ENCODE data around the gene GRK5. TPM values are rescaled to one million over a fixed set of nuclear protein-coding genes. Genes with fewer than 3 reads are reported as not detected.

GRK5 gene
- total RNA-seq, 1 experiment from 2014 or later, result 1.2 TPM

DNA sequence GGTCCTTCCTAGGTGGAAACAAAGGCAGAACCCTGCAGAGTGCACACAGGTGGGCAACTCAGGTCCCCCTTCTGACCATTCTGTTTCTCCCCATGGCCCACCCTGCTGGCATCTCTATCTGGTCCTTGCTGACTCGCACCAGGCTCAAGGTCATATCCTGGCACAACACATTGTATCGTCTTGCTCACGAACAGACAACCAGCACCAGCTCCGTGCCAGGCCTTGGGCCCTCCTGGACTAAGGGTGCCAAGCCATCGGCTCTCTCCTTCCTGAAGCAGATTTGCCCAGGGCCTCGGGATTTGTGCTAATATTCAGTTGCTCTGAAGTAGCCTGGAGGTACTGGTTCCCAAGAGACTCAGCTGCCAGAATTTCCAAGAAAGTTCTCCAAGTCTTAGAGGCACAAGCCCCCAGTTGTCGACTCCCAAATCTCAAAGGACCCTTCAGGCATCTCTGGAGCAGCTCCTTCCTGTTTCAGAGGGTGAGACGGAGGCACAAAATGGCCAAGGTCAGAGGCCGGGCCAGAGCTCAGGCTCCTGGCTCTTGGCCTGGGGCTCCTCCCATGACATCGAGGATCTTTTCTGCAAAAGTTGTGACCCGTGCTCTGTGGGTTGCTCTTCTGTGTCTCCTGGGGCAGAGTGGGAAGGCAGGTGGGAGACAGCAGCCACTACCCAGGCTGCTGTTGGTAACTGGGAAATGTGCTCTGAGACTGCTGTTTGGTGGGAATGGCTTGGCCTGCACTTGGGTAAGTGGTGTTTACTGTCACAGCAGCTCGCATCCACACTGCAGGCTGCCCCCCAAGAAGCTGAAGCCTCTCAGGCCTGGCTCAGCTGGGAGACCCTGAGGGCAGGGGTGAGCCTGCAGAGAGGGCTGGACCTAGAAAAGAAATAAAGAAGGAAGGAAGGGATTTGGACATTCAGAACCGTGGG, 213.8 kb downstream of the GRK5 start:
- Histone ChIP-seq H3K27me3 (ENCODE audit: control insufficient read depth, insufficient read depth, low read length) (no peaks in the 10 kb centered on the region), H3K36me3 (replicated peaks; ENCODE audit: control insufficient read depth, insufficient read depth, low read length) (no peaks in the 10 kb centered on the region), H3K4me3 (ENCODE audit: insufficient read depth, low read depth, low read length) (no peak overlapping the region)
- DNase-seq, result no peak

- H3K36me3 ChIP-seq (replicated peaks; ENCODE audit: control insufficient read depth, insufficient read depth, low read length), result no peaks in the 10 kb centered on the region
- no peaks in the 10 kb centered on the region for H3K27me3 ChIP-seq (ENCODE audit: control insufficient read depth, insufficient read depth, low read length)
- H3K4me3 ChIP-seq (ENCODE audit: insufficient read depth, low read depth, low read length), result no peak overlapping the region
- DNase-seq, result peak; percentile 77
Observed at GRCh38 chr10:119421891-119422681, 214.7 kb downstream of the GRK5 start.

DNA sequence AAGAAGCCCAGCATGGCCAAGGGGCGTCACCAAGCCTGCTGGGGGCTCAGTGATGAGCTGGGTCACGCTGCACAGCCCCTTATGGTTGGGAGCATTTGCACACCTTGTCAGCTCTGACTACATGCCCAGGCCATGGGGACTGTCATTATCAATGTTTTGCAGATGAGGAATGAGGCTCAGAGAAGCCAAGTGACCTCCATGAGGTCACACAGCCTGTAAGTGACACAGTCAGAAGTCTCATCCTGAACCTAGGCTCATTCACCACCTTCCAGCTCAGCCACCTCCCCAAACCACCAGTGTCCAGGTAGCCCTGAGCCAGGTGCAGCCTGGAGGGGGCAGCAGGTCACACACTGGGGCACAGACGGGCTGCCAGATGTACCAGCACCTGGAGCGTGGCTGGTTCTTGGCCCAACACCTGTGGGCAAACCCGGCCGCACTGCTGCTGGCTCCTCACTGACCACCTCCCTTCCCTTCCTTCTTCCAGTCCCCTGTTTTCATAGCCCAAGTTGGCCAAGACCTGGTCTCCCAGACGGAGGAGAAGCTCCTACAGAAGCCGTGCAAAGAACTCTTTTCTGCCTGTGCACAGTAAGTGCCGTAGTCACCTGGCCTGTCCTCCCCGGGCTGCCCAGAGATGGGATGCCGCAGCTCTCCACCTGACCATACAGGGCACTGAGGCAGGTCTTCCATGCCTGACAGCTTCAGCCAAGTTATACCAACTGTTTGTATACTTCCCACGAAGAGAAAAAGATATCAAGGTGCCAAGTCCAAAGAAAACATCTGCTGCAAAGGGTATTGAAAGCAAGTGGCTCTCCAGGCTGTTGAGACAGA, 215.5 kb downstream of the GRK5 start:
- no peak overlapping the region for H3K4me3 ChIP-seq (ENCODE audit: insufficient read depth, low read depth, low read length)
- no peaks in the 10 kb centered on the region for H3K36me3 ChIP-seq (replicated peaks; ENCODE audit: control insufficient read depth, insufficient read depth, low read length)
- DNase-seq, result no peak
- H3K27me3 ChIP-seq (ENCODE audit: control insufficient read depth, insufficient read depth, low read length), result no peaks in the 10 kb centered on the region

- Histone ChIP-seq H3K4me3 (ENCODE audit: insufficient read depth, low read depth, low read length) (no peak overlapping the region), H3K27me3 (ENCODE audit: control insufficient read depth, insufficient read depth, low read length) (no peaks in the 10 kb centered on the region), H3K36me3 (replicated peaks; ENCODE audit: control insufficient read depth, insufficient read depth, low read length) (no peaks in the 10 kb centered on the region)
- DNase-seq, result no peak
Observed at GRCh38 chr10:119423510-119424257, 216.3 kb downstream of the GRK5 start.

DNA sequence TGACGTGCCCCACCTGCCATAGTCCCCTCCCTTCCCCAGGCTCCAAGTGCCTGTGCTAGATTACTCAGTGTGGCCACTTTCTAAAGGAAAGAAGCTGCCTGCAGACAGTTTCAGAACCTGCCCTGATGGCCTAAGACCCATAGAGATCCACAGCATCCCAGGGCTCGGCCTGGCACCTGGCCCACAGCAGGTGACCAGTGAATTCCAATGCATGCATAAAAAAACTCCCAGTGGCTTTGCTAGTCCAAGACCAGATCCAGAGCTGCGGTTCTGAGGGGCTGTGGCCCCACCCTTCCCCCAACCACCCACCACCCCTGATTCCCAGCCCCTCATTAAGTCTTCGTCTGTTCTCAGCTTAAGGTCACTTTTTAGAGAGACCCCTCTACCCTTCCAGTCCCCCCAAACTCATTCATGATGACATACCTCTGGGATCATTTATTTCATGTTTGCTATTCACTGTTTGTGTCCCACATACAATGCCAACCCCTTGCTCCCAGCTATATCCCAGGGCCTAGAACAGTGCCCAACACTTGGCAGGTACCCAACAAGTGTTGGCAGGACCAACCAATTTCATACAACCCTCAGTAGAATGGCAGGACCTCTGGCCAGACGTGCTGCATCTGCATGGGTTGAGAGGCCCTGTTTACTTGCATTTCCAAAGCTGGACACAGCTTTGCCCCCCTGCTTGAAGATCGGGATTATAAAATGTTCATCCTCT, 217.0 kb downstream of the GRK5 start:
- H3K4me3 ChIP-seq (ENCODE audit: insufficient read depth, low read depth, low read length), result no peak overlapping the region
- DNase-seq, result no peak
- no peaks in the 10 kb centered on the region for H3K36me3 ChIP-seq (replicated peaks; ENCODE audit: control insufficient read depth, insufficient read depth, low read length)
- no peaks in the 10 kb centered on the region for H3K27me3 ChIP-seq (ENCODE audit: control insufficient read depth, insufficient read depth, low read length)

GRCh38 chr10:119425102-119425880, 217.9 kb downstream of the GRK5 start:
- no peak for DNase-seq
- Histone ChIP-seq H3K27me3 (ENCODE audit: control insufficient read depth, insufficient read depth, low read length) (no peaks in the 10 kb centered on the region), H3K4me3 (ENCODE audit: insufficient read depth, low read depth, low read length) (no peak overlapping the region), H3K36me3 (replicated peaks; ENCODE audit: control insufficient read depth, insufficient read depth, low read length) (no peaks in the 10 kb centered on the region)

DNA sequence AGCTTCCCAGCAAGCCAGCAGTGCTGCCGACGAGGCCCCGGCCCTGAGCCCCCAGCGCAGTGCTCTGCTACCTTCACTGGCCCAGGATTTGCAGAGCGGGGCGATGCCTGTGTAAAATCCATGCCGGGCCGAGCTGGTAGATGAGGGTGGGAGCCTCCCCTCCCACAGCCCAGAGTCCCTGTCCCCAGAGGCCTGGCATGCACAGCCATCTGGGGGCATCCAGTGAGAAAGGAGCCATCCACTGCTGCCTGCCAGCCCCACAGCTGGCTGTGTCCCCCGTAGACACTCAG, 218.5 kb downstream of the GRK5 start:
- H3K27me3 ChIP-seq (ENCODE audit: control insufficient read depth, insufficient read depth, low read length), result no peaks in the 10 kb centered on the region

DNA sequence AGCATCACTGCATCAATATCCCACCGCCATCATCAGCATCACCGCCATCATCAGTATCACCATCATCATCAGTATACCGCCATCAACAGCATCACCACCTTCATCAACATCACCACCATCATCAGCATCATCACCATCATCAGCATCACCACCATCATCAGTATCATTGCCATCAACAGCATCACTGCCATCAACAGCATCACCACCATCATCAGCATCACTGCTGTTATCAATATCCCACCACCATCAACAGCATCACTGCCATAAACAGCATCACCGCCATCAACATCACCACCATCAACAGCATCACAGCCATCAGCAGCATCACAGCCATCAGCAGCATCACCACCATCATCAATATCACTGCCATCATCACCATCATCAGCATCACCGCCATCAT, 219.3 kb downstream of the GRK5 start:
- Histone ChIP-seq H3K27me3 (ENCODE audit: control insufficient read depth, insufficient read depth, low read length) (no peaks in the 10 kb centered on the region), H3K36me3 (replicated peaks; ENCODE audit: control insufficient read depth, insufficient read depth, low read length) (no peaks in the 10 kb centered on the region), H3K4me3 (ENCODE audit: insufficient read depth, low read depth, low read length) (no peak overlapping the region)
- no peak for DNase-seq

More for the DNA sequence above, 218.5 kb downstream of the GRK5 start:
- Histone ChIP-seq H3K4me3 (ENCODE audit: insufficient read depth, low read depth, low read length) (no peak overlapping the region), H3K36me3 (replicated peaks; ENCODE audit: control insufficient read depth, insufficient read depth, low read length) (no peaks in the 10 kb centered on the region)
- no peak for DNase-seq

DNA sequence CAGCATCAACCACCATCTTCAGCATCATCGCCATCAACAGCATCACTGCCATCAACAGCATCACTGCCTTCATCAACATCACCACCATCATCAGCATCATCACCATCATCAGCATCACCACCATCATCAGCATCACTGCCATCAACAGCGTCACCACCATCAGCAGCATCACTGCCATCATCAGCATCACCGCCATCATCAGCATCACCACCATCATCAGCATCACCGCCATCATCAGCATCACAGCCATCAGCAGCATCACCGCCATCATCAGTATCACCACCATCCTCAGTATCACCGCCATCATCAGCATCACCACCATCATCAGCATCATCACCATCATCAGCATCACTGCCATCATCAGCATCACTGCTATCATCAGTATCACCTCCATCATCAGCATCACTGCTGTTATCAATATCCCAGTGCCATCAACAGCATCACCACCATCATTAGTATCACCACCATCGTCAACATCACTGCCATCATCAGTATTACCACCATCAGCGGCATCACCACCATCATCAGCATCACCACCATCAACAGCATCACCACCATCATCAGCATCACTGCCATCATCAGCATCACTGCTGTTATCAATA, 220.0 kb downstream of the GRK5 start:
- H3K4me3 ChIP-seq (ENCODE audit: insufficient read depth, low read depth, low read length), result no peak overlapping the region
- no peaks in the 10 kb centered on the region for H3K36me3 ChIP-seq (replicated peaks; ENCODE audit: control insufficient read depth, insufficient read depth, low read length)
- no peaks in the 10 kb centered on the region for H3K27me3 ChIP-seq (ENCODE audit: control insufficient read depth, insufficient read depth, low read length)
- no peak for DNase-seq

DNA sequence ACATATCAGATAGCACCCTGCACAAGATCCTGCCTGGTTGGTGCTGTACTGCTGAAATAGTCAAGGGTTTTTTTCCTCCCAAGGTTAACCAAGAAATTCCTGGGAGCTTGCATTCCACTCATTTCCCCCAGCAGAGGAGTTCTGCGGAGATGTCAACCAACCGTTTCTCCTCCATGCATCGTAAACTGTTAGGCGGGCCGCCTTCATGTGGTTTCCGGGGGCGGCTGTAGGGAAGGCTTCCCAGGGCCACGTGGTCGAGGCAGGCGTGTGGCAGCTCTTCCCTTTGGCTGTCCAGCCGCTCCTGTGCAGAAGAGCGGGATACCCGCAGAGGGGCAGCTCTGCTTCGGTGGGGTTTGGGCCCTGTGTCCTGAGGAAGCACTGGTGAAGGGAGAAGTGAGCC, 221.4 kb downstream of the GRK5 start:
- Histone ChIP-seq H3K36me3 (replicated peaks; ENCODE audit: control insufficient read depth, insufficient read depth, low read length) (no peaks in the 10 kb centered on the region), H3K4me3 (ENCODE audit: insufficient read depth, low read depth, low read length) (no peak overlapping the region), H3K27me3 (ENCODE audit: control insufficient read depth, insufficient read depth, low read length) (no peaks in the 10 kb centered on the region)
- DNase-seq, result no peak

- Histone ChIP-seq H3K27me3 (ENCODE audit: control insufficient read depth, insufficient read depth, low read length) (no peaks in the 10 kb centered on the region), H3K4me3 (ENCODE audit: insufficient read depth, low read depth, low read length) (no peak overlapping the region), H3K36me3 (replicated peaks; ENCODE audit: control insufficient read depth, insufficient read depth, low read length) (no peaks in the 10 kb centered on the region)
- DNase-seq, result no peak
Observed at GRCh38 chr10:119429771-119430170, 222.4 kb downstream of the GRK5 start.

DNA sequence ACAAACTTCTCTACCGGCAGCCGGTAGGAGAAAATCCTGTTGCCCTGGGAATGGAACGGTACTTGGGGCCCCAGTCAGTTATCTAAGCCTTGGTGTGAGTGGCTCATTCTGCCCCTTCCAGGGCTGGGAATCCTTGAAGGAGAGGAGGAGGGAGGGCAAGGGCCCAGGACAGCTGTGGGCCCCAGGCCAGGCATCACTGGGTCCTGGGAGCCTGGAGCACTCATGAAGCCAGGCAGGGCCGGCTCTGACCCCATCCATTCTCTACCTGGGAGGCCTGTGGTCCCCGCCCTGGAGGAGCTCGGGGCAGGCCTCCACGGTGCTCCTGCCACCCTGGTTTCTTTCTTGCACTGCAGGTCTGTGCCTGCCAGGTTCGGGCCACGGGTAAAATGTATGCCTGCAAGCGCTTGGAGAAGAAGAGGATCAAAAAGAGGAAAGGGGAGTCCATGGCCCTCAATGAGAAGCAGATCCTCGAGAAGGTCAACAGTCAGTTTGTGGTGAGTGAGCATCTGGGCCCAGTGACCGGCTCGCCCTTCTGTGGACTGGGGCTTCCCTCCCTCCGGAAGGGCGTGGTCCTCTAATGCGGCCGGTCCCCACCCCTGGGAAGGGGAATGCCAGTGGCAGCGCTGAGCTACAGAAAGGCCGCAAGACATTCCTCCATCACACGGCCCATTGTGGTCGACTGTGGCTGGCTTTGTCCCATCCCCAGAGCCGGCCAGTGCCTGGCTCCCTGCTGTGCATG, 223.8 kb downstream of the GRK5 start:
- no peaks in the 10 kb centered on the region for H3K27me3 ChIP-seq (ENCODE audit: control insufficient read depth, insufficient read depth, low read length)
- no peaks in the 10 kb centered on the region for H3K36me3 ChIP-seq (replicated peaks; ENCODE audit: control insufficient read depth, insufficient read depth, low read length)
- no peak for DNase-seq
- H3K4me3 ChIP-seq (ENCODE audit: insufficient read depth, low read depth, low read length), result no peak overlapping the region

Measured in H7 (cell line).